ENCODE data around the gene LPCAT3.
"Not testable (repeated sequence)": the region's sequence is repeated elsewhere in the genome, so short reads cannot be mapped to it uniquely, and the experiment has no call there.

LPCAT3 gene

GRCh38 chr12:7018350-7019042 is at the start of gene LPCAT3:
Gene LPCAT3 (minus strand): TSS chr12:7018476. CDS start chr12:7018424, 52 bp downstream.
- peak; percentile 93 to 94 for DNase-seq (ENCODE audit: low read depth in 2 of 2)

GRCh38 chr12:7067096-7067495 is 48.8 kb upstream of the LPCAT3 start:
- DNase-seq (ENCODE audit: low read depth in 2 of 2): no peak

GRCh38 chr12:7066596-7066995 is 48.3 kb upstream of the LPCAT3 start:
- DNase-seq (ENCODE audit: low read depth in 2 of 2): no peak

GRCh38 chr12:7065073-7065623 is 46.9 kb upstream of the LPCAT3 start:
- no peak for DNase-seq (ENCODE audit: low read depth in 2 of 2)

DNA sequence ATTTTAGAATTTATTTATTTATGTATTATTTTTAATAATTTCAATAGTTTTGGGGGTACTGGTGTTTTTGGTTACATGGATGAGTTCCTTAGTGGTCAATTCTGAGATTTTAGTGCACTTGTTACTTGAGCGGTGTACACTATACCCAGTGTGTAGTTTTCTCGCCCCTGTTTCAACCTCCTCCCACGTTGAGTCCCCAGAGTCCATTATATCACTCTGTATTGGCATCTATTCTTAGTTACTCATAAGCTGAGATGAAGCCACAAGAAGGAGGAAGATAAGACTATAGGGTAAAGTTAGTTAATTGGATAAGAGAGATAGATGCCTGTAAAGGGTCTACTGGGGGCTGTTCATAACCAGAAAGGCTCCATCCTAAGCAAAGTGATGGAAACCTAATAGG is 46.2 kb upstream of the LPCAT3 start:
- no peak for DNase-seq (ENCODE audit: low read depth in 2 of 2)

DNA sequence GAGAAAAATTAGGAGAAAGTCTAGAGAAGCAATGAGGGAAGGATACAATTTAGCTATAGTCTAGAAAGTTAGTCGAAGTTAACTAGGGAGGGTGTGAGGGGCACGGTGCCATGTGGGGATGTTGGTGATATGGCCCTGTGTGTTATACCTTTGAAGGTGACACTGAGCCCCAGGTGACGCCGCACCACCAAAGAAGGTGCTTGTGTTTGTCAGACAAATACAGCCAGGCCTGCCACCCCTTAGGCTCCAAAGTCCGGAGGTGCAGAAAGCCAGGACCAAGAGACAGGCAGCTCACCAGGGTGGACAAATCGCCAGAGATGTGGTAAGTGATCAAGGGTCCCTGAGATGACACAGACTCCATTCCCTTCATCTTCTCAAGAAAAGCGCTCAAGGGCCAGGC is 43.3 kb upstream of the LPCAT3 start:
- no peak for DNase-seq (ENCODE audit: low read depth in 2 of 2)

DNA sequence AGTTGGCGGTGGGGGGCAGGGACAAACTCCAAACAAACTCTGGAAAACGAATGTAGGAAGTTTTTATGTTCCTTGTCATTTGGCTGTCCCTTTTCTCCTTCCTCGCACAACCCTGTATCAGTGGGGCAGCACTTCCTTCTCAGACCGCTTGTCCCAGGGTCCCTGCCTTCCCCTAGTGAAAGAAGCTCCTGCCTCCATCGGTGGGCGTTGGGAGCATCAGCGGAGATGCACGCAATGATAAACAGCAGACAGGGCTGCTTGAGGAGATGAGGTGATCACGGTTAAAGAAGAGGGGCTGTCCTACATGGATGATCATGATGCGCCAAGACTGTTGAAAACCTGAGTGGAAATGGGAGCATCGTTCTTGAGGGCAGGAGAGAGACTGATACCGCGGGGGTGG is 42.9 kb upstream of the LPCAT3 start:
- DNase-seq (ENCODE audit: low read depth in 2 of 2): no peak

DNA sequence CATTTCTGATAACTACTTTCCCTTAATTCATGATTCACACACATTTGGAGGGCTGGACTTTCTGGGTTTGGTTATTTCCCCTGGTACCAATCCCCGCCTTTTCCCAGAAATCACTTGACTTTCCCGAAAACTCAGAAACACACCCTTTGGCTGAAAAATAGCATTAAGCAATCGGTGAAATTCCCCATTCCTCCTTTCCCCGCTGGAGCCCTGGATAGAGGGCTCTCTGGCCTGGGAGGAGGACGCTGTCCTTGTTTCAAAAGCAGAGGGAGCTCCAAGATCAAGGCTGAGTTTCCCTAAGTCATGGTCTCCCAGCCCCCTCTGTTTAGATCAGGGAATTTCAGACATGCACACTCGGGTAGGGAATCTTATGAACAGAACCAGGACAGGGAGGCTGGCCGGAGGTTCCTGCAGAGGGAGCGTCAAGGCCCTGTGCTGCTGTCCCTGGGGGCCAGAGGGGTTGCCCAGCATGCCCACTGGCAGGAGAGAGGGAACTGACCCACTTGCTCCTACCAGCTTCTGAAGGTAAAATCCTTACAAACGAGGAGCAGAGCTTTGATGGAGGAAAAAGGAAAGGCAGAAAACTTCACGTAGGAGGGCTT is 42.2 kb upstream of the LPCAT3 start, which contains the start of gene C1S:
C1S (plus strand) TSS at position 366 of the 602 bp plus-strand sequence. CDS start 1,195 bp downstream, outside the sequence.
- no peak for DNase-seq (ENCODE audit: low read depth in 2 of 2)

- DNase-seq (ENCODE audit: low read depth in 2 of 2): no peak
Measured at GRCh38 chr12:7059780-7060179, 41.5 kb upstream of the LPCAT3 start.

GRCh38 chr12:7058850-7059395 is 40.6 kb upstream of the LPCAT3 start:
- DNase-seq (ENCODE audit: low read depth in 2 of 2): no peak

GRCh38 chr12:7058163-7058845 is 40.0 kb upstream of the LPCAT3 start:
- no peak for DNase-seq (ENCODE audit: low read depth in 2 of 2)

- not testable (repeated sequence) for DNase-seq (ENCODE audit: low read depth in 2 of 2)
Measured at GRCh38 chr12:7055736-7056135, 37.5 kb upstream of the LPCAT3 start.

DNA sequence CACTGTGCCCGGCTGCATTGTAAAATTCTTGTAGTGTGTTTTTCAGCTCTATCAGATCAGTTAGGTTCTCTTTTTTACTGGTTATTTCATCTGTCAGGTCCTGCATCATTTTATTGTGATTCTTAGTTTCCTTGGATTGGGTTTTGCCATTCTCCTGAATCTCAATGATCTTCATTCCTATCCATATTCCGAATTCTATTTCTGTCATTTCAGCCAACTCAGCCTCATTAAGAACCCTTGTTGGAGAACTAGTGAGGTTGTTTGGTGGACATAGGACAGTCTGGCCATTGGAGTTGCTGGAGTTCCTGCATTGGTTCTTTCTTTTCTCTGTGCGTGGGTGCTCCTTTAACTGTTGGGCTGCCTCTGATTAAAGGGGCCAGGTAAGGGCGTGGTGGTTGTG is 36.6 kb upstream of the LPCAT3 start:
- DNase-seq (ENCODE audit: low read depth in 2 of 2): no peak

- DNase-seq (ENCODE audit: low read depth in 2 of 2): not testable (repeated sequence)
Measured at GRCh38 chr12:7049973-7050372, 31.7 kb upstream of the LPCAT3 start.

DNA sequence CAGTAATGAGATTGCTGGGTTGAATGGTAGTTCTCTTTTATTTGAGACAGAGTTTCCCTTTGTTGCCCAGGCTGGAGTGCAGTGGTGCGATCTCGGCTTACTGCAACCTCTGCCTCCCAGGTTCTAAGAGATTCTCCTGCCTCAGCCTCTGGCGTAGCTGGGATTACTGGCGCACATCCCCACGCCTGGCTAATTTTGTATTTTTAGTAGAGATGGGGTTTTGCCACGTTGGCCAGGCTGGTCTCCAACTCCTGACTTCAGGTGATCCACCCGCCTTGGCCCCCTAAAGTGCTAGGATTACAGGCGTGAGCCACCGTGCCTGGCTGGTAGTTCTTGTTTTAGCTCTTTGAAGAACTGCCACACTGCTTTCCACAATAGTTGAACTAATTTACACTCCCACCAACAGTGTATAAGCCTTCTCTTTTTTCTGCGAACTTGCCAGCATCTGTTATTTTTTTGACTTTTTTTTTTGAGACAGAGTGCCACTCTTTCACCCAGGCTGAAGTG is 31.2 kb upstream of the LPCAT3 start:
- not testable (repeated sequence) for DNase-seq (ENCODE audit: low read depth in 2 of 2)

GRCh38 chr12:7047306-7047705 is 29.0 kb upstream of the LPCAT3 start:
- DNase-seq (ENCODE audit: low read depth in 2 of 2): no peak

DNA sequence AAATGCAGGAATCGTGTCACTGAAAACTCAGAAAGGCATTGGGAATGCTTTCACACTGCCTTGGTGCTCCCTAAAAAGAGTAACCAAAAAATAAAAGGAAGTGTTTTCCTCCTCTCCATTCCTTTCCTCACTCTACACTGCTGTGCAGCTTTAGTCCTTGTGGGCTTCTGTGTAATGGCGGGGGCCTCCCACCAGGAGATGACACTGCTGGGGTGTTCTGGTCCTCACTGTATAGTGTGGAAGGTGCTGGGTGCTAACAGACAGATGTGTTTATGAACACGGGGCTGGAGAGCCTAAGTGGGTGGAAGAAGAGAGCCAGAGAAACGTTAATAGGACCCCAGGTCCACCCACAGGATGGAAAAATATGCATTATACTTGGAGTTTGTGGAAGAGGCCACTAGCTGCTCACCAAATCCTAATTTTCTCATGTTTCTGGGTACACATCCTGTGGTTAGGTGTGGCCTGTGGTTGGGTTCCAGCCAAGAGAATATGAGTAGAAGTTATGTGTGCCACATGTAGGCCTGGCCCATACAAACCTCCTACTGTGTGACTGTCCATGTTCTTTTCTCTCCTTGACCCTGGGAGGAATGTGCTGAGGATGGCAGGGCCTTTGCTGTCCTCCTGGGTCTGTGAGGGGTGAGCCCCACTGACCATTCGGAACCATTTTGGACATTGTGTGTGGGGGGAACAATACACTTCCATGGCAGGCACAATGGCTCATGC is 28.3 kb upstream of the LPCAT3 start:
- DNase-seq (ENCODE audit: low read depth in 2 of 2): no peak

- no peak for DNase-seq (ENCODE audit: low read depth in 2 of 2)
Measured at GRCh38 chr12:7045913-7046312, 27.6 kb upstream of the LPCAT3 start.

DNA sequence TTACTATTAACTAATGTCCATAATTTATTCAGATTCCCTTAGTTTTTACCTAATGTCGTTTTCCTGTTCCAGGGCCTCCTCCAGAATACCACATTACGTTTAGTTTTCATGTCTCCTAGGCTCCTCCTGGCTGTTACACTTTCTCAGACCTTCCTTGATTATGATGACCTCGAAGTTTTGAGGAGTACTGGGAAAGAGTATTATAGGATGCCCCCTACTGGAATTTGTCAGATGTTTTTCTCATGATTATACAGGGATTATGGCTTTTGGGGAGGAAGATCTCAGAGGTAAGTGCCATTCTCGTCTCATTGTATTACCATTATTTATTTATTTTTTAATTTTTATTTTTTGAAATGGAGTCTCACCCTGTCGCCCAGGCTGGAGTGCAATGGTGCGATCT is 24.6 kb upstream of the LPCAT3 start:
- DNase-seq (ENCODE audit: low read depth in 2 of 2): no peak

DNA sequence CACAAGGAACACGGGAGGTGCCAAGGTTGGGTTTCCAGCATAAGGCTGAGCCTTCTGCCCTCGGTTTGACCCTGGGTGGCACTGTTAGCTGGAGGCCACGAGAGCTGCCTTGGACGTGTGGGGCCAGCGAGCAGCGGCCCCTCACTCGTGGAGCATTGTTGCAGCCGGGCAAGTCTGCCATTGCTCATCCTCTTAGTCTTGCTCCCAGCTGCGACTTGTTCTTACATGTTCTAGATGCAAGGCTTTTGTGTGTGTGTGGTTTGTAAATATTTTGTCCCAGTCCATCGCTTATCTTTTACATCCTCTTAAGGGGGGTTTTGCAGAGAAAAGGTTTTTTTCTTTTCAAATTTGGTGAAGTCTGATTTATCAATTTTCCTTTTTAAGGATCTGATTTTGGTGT is 21.1 kb upstream of the LPCAT3 start:
- no peak for DNase-seq (ENCODE audit: low read depth in 2 of 2)

GRCh38 chr12:7038591-7038990 is 20.3 kb upstream of the LPCAT3 start:
- no peak for DNase-seq (ENCODE audit: low read depth in 2 of 2)
